ENCODE results near the gene C1orf122.
"Not testable (repeated sequence)": the region's sequence is repeated elsewhere in the genome, so short reads cannot be mapped to it uniquely, and the experiment has no call there.

Gene C1orf122

DNA sequence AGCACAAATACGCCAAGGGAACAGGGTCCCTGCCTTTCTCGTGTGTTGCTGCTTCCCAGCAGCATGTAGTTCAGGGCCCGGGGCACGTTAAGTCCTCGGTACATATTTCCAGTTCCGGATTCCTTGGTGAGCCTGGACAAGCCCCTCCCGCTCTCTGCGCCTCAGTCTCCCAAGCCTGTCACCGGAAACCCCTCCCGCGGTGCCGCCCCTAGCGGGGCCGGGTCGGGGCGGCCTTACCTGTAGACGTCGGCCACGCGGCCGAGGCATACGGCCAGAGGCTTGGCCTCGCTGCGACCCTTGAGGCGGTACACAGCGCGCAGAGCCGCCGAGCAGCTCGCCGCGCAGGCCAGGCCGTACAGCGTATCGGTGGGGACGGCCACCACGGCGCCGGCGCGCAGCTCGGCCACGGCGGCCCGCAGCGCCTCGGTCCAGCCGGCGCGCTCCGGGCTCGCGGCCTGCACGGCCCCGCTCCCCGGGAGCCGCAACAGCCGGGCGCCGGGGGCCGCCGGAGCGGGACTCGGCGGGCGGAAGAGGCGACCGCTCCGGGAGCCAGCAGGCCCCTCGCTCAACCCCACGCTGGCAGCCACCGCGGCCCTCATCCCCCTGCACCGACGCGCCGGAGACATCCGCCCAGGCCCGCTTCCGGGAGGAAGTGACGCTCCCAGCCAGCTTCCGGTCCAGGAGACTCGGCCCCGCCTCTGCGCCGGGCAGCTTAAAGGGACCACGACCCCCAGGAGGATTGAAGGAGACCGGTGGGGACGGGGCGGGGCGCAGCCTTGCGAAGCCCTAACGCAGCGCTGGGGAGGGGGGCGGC is at the start of gene C1orf122, which contains the start of gene YRDC:
Gene C1orf122 (plus strand): TSS at position 236 of the 814 bp plus-strand sequence. CDS start 615 bp downstream, outside the sequence.
Gene YRDC (minus strand): TSS at position 654 of the 814 bp plus-strand sequence. CDS start 28 bp downstream, at position 626.
- DNase-seq: peak; percentile 95

DNA sequence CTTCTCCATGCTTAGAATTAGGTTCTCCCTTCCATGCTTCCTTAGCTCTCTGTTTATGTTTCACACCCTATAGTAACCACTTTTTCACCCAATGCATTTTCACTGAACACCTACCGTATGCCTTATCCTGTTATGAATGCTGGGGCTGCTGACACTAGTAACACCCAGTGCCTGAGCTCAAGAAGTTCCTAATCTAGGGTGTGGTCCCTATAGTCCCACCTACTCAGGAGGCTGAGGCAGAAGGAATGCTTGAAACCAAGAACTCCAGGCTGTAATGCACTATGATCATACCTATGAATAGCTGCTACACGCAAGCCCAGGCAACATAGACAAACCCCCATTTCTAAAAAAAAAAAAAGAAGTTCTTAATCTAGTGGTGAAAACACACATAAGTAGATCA is 48.1 kb upstream of the C1orf122 start:
- no peak for DNase-seq

DNA sequence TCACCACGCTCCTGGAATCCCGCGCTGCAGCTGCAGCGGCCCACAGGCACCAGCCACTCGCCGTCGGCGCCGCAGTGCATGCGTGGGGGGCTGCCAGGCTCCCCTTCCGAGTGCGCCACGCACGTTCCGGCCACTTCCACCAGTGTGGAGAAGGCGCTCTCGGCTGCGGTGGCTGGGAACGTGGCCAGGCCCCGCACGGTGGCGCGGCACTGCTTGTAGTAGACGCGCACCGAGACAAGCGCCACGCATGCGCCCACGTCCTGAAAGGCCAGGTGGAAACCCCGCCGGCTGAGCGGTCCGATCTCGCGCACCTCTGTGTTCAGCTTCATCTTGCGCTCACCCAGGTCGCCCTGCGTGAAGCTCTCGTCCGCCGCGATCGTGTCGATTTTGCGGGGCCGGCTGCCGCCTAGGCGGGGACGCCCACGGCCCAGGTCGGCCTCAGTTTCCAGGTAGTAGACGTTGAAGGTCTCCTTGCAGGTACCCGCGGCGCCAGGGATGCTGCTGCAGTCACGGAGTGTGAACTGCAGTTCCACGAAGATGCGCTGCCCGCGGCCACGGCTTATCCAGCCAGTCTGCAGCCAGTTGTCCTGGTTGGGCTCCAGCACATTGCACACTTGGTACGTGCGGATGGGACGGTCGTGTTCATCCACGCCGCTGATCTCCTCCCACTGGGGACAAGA is 46.0 kb upstream of the C1orf122 start:
- no peak for DNase-seq

DNA sequence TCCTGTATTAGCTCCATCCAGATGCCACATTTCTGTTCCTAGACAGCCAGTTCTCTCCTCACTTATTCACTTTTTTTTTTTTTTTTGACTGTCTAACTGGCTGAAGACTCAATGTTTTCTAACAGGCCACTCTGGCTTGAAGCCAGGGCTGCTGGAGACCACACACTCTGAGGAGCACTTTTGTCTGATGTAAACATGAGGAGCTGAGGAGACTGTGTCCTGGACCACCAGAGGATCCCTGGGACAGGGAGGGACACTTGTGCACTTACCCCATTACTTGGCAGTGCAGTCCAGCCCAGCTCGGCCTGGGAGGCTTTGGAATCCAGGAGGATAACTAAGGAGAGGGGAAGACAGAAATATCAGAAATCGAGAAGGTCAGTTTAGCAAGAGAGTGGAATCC is 45.1 kb upstream of the C1orf122 start:
- DNase-seq: no peak

DNA sequence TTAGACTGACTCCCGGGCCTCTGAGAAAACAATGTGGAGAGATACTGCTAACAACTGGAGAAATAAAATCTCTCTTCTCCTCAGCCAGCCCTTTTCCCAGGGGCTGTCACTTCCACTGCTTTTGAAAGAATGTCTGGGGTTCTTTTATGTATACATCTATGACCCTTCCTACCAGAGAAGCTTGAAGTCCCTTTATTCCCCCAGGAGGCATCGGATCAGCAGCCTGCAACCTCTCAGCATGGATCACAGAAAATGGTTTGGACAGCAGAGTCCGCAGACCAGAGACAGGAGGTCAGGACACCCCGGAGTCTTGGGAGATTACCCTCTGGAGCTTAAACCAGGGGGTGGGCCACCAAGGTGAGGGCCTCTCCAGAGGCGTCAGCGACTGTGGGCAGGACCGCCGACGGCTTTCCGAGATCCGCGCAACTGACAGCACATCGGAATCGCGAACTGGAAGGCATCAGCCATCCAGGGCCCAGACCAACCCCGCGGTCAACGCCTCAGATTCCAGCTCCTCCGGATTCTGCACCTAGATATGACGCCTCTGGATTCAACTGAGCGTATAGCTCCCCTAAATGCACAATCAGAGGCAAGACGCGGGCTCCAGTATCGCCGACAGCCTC is 43.7 kb upstream of the C1orf122 start:
- no peak for DNase-seq

DNA sequence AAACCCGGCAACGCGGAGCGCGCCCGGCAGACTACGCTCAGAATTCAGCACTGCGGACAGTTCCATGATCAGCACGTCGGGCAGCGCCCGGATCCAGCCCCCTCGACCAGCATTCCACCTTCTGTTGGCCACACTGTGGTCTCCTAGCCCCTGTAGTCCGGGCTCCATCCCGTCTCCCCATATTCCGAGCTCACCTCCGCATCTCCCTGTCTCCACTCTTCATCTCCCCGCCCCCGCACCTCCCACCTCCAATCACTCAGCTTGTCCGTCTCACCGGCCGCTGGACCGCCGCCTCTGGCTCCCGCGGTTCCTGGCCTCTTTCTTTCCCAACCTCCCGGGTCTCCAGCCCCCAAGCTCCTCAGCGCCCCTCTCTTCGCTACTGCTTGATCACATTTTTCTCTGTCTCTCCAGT is 43.2 kb upstream of the C1orf122 start:
- no peak for DNase-seq

DNA sequence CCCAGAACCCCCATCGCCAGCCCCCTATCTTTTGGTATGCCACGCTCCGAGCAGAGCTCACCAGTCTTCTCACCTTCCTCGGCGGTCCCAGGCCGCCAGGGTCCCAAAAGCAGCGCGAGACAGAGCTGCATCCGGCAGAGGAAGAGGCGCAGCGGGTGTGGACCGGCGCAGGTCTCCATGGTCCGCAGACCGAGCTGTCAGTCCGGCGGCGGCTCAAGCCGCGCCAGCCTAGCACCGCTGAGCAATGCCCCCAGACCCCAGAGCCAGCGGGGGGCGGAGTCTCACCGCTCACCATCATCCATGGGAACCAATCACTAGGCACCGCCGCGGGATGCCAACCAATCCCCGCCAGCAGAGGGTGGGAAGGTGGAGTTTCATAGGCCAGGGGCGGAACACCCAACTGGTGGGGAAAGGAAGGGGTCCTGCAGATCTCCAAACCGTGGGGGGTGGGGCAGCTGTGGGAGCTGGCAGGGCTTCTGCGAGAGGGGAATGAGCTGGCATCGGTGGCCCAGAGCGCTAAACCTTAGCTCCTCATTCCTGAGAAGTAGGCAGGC is 42.6 kb upstream of the C1orf122 start, which contains the start of gene EPHA10:
Gene EPHA10 (minus strand): TSS at position 233 of the 554 bp plus-strand sequence. CDS start 54 bp downstream, at position 179.
- no peak for DNase-seq

DNA sequence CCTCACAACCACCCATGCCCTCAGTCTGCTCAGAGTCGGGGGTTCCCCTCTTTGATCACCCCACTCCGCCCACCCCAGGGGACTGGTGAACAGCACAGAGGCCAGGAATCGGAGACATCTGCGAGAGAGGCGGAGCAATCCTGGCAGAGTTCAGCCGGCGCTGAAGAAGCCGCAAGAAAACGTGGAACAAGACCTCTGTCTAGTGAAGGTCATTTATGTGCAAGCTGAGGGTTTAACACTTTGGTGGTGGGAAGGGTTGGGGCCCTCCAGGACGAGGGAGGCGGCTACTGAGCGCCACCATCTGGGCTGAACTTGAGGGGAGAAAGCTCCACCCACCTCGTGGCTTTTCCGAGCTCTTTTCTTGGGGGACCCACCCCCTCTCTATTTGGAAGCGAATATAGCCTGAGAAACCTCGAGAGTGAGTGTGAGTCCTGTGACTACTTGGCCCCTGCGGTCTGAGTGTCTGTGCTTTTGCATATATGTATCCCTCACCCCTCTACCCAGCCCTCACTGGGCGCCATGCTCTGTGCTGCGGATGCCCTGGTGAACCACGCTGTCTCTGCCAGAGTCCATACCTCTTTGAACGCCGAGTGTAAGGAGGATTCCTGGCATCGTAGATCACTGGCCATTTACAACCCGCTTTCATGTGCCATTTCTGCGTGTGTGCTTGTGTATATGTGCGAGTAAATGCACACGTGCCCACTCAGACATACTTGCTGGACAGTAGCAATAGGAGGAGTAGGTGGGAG is 41.5 kb upstream of the C1orf122 start:
- peak; percentile 10 for DNase-seq

DNA sequence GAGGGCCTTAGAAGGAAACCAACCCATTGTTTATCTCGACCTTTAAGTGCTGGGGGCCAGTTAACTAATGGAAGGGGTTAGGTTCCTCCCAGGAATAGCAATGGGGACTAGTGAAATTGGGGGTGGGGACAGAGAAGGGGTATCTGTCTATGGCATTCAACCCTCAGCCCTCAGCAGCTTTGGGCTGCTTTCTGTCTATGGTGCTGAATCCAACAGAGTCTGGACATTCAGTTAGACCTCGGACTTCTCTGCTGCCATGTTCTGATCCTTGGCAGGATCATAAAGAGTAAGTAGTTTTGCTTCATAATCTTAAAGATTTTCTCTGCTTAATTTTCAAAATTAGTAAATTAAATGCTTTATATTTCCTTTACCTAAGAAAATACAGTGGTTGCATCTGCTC is 40.1 kb upstream of the C1orf122 start:
- no peak for DNase-seq

DNA sequence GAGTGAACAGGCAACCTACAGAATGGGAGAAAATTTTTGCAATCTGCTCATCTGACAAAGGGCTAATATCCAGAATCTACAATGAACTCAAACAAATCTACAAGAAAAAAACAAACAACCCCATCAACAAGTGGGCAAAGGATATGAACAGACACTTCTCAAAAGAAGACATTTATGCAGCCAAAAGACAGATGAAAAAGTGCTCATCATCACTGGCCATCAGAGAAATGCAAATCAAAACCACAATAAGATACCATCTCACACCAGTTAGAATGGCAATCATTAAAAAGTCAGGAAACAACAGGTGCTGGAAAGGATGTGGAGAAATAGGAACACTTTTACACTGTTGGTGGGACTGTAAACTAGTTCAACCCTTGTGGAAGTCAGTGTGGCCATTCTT is 36.1 kb upstream of the C1orf122 start:
- DNase-seq: not testable (repeated sequence)

DNA sequence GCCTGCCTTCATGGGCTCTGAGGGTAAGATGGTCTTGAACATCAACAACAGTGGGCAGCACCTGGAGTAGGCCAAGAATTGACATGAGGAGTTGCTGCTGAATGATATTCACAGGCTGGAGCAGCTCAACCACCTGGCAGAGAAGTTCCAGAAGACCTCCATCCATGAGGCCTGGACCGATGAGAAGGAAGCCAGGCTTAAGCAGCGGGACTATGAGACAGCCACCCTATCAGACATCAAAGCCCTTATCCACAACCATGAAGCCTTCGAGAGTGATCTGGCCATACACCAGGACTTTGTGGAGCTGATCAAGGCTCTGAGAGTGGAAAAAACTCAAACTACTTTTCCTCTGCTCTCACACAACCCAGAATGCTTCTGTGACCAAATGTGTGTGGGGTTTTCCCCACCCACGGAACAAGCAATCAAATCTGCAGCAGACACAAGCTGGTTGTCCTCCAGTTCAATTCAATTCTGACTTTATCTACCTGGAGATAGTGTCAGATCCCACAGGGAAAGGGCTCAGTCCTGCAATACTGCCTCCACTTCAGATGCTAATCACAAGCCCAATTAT is 30.6 kb upstream of the C1orf122 start:
- DNase-seq: no peak

DNA sequence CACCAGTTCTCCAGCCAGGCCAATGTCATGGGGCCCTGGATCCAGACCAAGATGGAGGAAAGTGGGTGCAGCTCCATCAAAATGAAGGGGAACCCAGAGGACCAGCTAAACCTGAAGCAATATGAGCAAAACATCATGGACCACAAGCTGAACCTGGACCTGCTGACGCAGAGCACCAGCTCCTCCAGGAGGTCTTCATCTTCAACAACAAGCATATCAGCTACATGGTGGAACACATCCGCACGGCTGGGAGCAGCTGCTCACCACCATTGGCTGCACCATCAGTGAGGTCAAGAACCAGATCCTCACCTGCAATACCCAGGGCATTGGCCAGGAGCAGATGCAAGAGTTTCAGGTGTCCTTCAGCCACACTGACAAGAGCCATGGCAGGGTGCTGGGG is 28.9 kb upstream of the C1orf122 start:
- DNase-seq: no peak

DNA sequence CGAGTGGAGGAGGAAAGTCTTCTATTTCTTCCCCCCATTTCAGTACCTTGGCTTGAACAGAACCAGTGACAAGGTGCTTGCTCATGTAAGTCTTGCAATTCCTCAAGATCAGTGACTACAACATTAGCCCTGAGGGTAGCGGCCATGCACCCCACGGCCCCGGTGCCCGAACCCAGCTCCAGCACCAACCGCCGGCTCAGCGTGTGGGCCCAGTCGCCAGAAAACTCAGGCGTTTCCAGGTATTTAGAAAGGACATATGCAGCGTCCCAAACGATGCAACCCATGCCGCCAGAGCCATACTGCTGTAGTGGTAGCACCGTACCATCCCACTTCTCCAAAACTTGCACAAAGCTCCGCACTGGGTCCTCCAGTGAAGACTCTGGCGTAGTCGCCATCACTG is 25.1 kb upstream of the C1orf122 start:
- no peak for DNase-seq

DNA sequence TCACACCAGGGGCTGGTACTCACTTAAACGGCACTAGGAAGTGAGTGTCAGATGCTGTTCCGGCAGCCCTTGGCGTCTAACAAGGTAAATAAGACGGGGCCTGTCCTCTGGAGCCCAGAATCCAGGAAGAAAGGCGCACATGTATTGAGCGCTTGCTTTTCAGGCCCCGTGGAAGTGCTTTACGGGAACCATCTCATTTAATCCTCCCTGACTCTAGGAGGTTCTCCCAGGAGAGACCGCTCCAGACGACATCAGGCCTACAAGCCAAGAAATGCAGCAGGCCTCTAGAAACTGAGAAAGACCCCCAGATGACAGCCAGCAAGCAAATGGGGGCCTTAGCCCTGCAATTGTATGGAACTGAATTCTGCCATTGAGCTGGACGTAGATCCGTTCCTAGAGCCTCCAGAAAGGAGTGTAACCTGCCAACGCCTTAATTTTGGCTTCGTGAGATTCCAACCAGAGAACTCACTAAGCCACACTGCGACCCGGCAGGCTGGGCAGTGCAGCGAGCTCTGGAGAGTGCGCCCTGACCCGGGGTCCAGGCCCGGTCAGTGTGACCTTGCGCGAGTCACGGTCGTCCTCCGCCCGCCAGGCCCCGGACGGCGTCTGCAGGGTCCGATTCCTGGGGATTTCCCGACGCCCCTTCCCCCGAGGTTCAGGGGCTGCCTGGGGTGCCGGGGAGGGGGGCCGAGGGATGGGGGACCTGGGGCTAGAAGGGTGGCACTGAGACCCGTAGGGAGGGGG is 14.5 kb upstream of the C1orf122 start:
- DNase-seq: no peak

DNA sequence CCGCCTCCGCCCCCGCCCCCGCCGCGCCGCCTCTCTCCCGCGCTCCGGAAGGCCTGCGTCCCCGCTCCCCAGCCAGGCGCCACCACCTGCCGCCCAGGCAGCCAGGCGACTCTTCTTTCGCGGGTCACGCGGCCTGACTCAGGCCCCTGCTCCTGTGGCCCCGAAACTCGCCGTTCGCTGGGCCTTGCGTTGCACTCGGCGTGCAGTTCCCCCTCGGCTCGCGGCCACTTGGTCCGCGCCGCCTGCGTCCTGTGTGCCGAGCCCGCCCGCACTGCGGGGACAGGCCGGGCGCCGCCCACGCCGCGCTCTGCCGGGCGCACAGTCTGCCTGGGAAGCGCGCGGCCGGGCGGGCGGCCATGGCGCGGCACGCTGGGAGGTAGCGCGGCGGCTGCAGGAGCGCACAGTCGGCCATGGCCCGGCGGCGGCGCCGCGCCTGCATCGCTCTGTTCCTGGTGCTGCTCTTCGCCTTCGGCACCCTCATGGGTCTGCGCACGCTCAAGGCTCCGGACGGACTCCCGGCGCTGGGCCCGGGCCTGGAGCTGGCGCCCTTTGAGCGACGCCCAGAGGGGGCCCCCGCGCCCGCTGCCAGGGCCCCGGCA is 13.7 kb upstream of the C1orf122 start, which contains the start of gene MANEAL:
Gene MANEAL (plus strand): TSS at position 75 of the 599 bp plus-strand sequence. CDS start 336 bp downstream, at position 411.
- peak; percentile 61 for DNase-seq

DNA sequence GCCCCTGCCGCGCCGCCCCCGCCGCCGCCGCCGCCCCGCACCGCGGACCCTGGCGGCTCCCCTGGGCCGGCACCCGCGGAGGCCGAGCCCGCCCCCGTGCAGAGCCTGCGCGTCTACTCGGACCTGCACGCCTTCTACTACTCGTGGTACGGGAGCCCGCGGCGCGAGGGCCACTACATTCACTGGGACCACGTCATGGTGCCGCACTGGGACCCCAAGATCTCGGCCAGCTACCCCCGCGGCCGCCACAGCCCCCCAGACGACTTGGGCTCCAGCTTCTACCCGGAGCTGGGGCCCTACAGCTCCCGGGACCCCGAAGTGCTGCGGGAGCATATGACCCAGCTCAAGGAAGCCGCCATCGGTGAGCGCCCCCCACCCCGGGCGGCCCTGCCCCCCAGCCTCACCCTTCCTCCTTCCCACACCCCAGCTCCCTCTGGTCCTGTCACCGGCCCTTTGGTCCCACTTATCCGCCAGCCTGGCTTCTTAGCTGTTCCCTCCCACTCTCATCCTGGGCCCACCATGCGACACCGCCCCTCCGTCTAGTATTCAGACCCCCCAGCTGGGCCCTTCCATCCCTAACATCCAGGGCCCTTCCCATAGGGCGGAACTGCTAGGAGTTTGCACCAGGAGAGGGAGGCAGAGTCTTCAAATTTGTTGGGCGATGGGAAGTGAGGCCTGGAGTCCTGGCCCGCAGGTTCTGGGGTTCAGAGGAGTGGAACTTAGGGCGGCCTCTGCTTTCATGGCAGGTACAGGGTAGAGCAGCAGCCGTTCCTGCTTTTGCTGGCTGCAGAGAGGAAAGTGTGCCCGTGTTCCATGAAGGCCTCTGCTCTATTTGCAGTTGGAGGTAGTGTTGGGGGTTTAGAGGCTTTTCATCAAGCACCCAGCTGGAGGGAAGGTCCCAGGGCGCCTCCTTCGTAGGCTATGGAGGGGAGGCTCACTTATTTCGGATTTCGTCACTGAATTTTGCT is 12.9 kb upstream of the C1orf122 start:
- DNase-seq: no peak

DNA sequence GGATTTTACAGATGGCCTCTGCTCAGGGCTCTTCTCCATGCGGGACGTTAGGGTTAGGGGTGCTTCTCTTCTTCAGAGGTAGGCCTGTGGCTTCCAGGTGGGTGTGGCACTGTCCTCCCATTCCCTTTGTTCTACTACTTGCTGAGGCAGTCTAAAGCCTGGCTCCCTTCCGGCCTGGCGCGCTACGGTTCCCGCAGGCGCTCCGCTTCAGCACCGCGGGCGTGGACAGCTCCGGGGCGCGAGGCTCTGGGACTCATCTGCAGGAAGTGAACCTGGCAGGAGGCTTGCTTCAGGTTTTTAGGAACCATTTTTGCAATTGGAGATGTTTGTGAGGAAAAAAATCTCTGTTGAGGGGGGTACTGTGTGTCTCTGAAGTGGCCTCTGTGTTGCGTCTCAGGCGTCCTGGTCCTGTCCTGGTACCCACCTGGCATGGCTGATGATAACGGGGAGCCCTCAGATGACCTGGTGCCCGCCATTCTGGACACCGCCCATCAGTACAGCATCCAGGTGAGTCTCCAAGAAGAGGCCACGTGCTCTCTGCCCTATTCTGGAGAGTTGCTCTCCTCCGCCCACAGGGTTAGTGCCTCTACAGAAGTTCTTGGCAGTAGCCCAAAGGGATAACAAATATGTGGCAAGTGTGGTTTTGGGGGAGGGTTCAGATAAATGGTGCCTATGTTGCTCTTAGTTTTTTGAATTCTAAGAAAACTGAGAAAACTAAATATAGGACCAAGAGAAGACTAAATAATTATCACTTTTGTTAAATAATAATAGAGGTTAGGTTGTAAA is 12.1 kb upstream of the C1orf122 start:
- DNase-seq: peak; percentile 46

DNA sequence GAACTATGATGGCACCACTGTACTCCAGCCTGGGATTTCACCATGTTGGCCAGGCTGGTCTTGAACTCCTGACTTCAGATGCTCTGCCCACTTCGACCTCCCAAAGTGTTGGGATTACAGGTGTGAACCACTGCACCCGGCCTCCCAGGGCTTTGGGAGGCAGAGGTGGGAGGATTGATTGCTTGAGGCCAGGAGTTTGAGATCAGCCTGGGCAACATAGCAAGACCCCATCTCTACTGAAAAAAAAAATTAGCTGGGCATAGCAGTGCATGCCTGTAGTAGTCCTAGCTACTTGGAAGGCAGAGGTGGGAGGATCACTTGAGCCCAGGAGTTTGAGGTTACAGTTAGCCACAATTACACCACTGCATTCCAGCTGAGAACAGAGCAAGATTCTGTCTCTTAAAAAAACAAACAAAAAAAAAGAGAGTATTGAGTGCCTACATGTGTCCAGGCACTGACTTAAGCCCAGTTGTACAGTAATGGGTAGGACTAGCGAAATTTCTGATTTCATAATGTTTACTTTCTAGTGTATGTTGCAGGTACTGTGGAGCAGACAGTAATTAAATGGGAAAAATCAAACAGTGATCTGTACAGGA is 9.7 kb upstream of the C1orf122 start:
- DNase-seq: no peak

Data from midbrain (tissue), 1 donor.